Tibial nerve (tissue), 4 donors: ENCODE results near the gene MALRD1. TPM values are rescaled to one million over a fixed set of nuclear protein-coding genes. Genes with fewer than 3 reads are reported as not detected.

Experiments used
- DNase-seq, 2 donors: peaks; one replicate each; pipeline ENCODE4 v3.0.0-alpha.2; 2019; ENCODE audit warnings: low spot score in 2 of 2
- H3K27ac ChIP-seq, 4 donors: fragments of 200-600 bp; sonication (generic) in 3 of 4; one replicate each; pipeline ENCODE4 v1.5.1; 2017 to 2019; ENCODE audit warnings: mild to moderate bottlenecking in 1 of 4
- H3K27me3 ChIP-seq, 2 donors: fragments of 200-600 bp; sonication (generic) in 1 of 2; one replicate each; pipeline versions ENCODE4 v1.5.1 to v1.6.0; 2017 to 2019
- H3K36me3 ChIP-seq, 3 donors: fragments of 200-600 bp; sonication (generic); one replicate each; pipeline ENCODE4 v1.5.1; 2018 to 2019
- H3K4me1 ChIP-seq, 4 donors: fragments of 200-600 bp; sonication (generic) in 3 of 4; one replicate each; pipeline ENCODE4 v1.5.1; 2017 to 2019
- H3K4me3 ChIP-seq, 4 donors: fragments of 200-600 bp; sonication (generic) in 3 of 4; one replicate each; pipeline ENCODE4 v1.5.1; 2017 to 2019; ENCODE audit warnings: mild to moderate bottlenecking in 1 of 4, moderate library complexity in 1 of 4
- H3K9me3 ChIP-seq, 4 donors: fragments of 200-600 bp; sonication (generic) in 3 of 4; one replicate each; pipeline ENCODE4 v1.5.1; 2017 to 2019
- EP300 ChIP-seq, 2 donors: sonication (generic); formaldehyde crosslinking; IDR thresholded peaks; one replicate each; pipeline ENCODE4 v1.6.1; 2017; ENCODE audit warnings: antibody characterized with exemption in 2 of 2, mild to moderate bottlenecking in 1 of 2
- POLR2A ChIP-seq, 2 donors: fragments of 450-650 bp; IDR thresholded peaks; one replicate each; pipeline ENCODE4 v1.6.1; 2017; ENCODE audit warnings: antibody characterized with exemption in 2 of 2, mild to moderate bottlenecking in 2 of 2, moderate library complexity in 2 of 2
- WGBS, 2 donors: methylation state at CpG; one replicate each; pipeline ENCODE4 v1.1.5; 2018; 5-methylcytosine and 5-hydroxymethylcytosine counted together
- total RNA-seq, 4 donors: library from RNA; depleted of rRNA; stranded (reverse); fragments of >200 nt; gene quantifications; one replicate each; pipeline ENCODE4 v1.1.0, GENCODE V29; 2016
- TF ChIP-seq, protein P1 (sequence below), 5 experiments: fragments of 200-600 bp in 3 of 5; fragments of 450-650 bp in 2 of 5; sonication (generic) in 3 of 5; IDR thresholded peaks; one replicate each; pipeline ENCODE4 v1.5.1; 2016 to 2019; ENCODE audit warnings: antibody characterized with exemption in 5 of 5, mild to moderate bottlenecking in 3 of 5, moderate library complexity in 2 of 5

Gene MALRD1
- total RNA-seq, 4 donors from 2014 or later: 1.3 to 5.4 (median 3.6) TPM; not detected in 1

DNA sequence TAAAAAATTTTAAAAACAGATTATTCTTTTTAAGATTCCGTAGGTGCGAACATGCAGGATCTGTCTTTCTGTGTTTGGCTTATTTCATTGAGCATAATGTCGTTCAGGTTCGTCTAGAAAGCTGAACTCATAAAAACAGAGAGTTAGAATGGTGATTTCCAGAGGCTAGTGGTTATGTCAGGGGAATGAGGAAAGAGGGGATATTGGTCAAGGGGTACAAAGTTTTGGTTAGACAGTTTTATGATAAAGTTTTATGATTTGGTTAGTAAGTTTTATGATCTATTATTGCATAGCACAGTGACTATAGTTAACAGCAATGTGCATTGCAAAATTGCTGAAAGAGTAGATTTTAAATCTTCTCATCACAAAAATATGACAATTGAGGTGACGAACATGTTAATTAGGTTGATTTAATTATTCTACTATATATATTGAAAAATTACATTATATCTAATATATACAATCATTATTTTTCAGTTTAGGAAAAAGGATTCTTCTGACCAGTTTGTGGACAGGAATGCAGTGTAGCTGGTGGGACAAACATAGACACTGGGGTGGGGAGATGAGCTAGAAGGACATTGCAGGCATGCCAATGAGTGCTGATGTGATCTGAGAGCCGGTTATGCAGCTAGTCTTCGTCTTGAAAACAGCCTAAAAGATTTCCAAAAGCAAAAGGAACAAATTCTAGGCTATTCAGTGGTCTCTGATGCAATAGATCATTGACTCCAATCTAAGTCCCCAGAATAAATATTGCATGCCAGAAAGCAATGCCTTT is 31.3 kb upstream of the MALRD1 start:
- DNase-seq: no peak
- no peak overlapping the region for H3K27ac ChIP-seq
- no peaks in the 10 kb centered on the region for H3K4me1 ChIP-seq
- H3K36me3 ChIP-seq: no peaks in the 10 kb centered on the region
- 74 to 82% methylated on average over 7 of the region's 7 CpGs for WGBS, 2 donors
- H3K27me3 ChIP-seq: no peaks in the 10 kb centered on the region
- TF ChIP-seq POLR2A (IDR thresholded peaks at IDR 0.05) (no peak), EP300 (IDR thresholded peaks at IDR 0.05) (no peak)
- TF ChIP-seq, protein P1, sequence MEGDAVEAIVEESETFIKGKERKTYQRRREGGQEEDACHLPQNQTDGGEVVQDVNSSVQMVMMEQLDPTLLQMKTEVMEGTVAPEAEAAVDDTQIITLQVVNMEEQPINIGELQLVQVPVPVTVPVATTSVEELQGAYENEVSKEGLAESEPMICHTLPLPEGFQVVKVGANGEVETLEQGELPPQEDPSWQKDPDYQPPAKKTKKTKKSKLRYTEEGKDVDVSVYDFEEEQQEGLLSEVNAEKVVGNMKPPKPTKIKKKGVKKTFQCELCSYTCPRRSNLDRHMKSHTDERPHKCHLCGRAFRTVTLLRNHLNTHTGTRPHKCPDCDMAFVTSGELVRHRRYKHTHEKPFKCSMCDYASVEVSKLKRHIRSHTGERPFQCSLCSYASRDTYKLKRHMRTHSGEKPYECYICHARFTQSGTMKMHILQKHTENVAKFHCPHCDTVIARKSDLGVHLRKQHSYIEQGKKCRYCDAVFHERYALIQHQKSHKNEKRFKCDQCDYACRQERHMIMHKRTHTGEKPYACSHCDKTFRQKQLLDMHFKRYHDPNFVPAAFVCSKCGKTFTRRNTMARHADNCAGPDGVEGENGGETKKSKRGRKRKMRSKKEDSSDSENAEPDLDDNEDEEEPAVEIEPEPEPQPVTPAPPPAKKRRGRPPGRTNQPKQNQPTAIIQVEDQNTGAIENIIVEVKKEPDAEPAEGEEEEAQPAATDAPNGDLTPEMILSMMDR (IDR thresholded peaks at IDR 0.05): no peak
- H3K9me3 ChIP-seq: peaks cover 0 to 3% (median 0%) of the 10 kb centered on the region in 4 donors
- H3K4me3 ChIP-seq: no peak overlapping the region

DNA sequence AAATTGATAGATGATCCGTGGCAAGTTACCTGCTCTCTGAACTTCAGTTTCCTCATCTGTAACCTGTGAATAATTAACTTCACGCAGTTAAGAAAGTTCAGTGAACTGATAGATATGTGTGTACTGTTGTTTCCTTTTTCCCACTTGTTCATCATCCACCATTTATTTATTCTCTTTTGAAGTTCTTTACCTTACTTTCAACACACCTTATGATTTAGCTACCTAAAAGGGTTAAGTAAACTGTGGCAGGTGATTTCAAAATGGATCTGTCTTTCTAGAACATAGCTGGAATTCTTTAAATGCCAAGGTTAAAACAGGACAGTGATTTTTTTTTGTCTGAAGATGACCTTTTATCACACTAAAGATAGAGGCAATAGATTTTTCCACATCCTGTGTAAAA is 27.4 kb upstream of the MALRD1 start:
- 88 to 94% methylated on average over 2 of the region's 2 CpGs for WGBS, 2 donors
- no peak overlapping the region for H3K4me3 ChIP-seq
- H3K9me3 ChIP-seq: peaks cover 0 to 3% (median 0%) of the 10 kb centered on the region in 4 donors
- no peaks in the 10 kb centered on the region for H3K27me3 ChIP-seq
- DNase-seq: no peak
- no peak overlapping the region for H3K27ac ChIP-seq
- H3K36me3 ChIP-seq: no peaks in the 10 kb centered on the region
- TF ChIP-seq EP300 (IDR thresholded peaks at IDR 0.05) (no peak), POLR2A (IDR thresholded peaks at IDR 0.05) (no peak)
- TF ChIP-seq, protein P1 (IDR thresholded peaks at IDR 0.05): no peak
- no peaks in the 10 kb centered on the region for H3K4me1 ChIP-seq

DNA sequence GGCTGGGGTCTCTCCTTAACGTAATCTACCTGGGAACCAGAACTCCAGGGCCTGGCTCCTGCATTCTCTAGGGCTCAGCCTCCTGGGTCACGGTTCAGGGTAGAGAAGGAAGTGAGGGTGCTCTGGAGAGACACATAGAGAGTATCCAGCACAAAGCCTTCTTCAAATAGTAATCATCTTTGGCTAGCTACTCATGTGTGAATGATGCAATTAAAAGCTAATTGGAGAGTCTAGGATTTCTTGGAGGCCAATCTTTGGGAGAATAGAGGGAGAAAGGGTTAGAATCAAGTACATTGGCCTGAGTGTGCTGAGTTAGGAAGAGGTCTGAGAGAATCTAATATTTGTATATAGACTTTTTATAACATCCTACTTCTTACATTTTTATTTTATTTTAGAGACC is 24.0 kb upstream of the MALRD1 start:
- DNase-seq: no peak
- Histone ChIP-seq H3K36me3 (no peaks in the 10 kb centered on the region), H3K9me3 (peaks cover 0 to 3% (median 0%) of the 10 kb centered on the region in 4 donors), H3K27me3 (no peaks in the 10 kb centered on the region), H3K4me3 (no peak overlapping the region), H3K4me1 (no peaks in the 10 kb centered on the region), H3K27ac (no peak overlapping the region)
- WGBS, 2 donors: 74 to 77% methylated on average over 2 of the region's 2 CpGs
- TF ChIP-seq EP300 (IDR thresholded peaks at IDR 0.05) (no peak), POLR2A (IDR thresholded peaks at IDR 0.05) (no peak)
- TF ChIP-seq, protein P1 (IDR thresholded peaks at IDR 0.05): no peak

DNA sequence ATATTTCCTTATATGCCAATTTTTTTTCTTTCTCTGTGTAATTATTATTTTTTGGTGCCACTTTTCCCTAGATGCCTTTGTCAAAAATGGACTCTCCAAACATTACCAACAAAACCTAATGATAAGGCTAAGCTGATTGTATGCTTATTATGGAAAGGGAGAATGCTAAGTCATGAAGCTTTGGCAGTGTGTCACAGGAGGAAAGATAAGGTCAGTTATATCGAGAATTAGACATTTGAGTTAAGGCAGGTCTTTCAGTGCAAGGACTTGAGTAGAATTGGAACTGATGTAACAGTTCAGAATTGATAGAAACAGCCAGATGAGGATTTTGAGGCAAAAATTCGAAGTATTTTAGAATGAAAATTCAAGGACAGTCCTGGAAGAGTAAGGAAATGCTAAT is 16.8 kb upstream of the MALRD1 start:
- DNase-seq: no peak
- 82 to 90% methylated on average over 2 of the region's 2 CpGs for WGBS, 2 donors

DNA sequence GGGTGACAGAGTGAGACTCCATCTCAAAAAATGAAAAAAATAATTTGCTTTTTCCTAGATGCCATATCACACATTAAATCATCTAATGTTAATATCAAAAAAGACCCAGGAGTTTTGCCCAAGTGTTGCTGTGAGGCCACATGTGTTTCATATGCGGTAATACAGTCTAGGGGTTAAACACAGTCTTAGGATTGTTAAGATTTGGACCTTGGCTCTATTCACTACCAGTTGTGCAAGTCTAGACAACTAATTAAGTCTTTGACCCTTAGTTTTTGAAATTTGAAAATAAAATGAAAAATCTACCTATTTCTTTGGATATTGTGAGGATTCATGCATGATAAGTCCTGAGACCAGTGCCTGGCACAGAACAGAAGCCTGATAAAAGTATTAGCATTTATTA is 14.9 kb upstream of the MALRD1 start:
- Histone ChIP-seq H3K9me3 (peaks cover 0 to 5% (median 1%) of the 10 kb centered on the region in 4 donors), H3K27me3 (no peaks in the 10 kb centered on the region), H3K27ac (no peak overlapping the region), H3K4me1 (no peaks in the 10 kb centered on the region), H3K4me3 (no peak overlapping the region), H3K36me3 (no peaks in the 10 kb centered on the region)
- DNase-seq: no peak
- TF ChIP-seq, protein P1 (IDR thresholded peaks at IDR 0.05): no peak
- no peak for TF ChIP-seq EP300 (IDR thresholded peaks at IDR 0.05)
- TF ChIP-seq POLR2A (IDR thresholded peaks at IDR 0.05): no peak
- 92 to 97% methylated on average over 1 of the region's 1 CpG for WGBS, 2 donors

More for the DNA sequence above, 16.8 kb upstream of the MALRD1 start:
- Histone ChIP-seq H3K4me3 (no peak overlapping the region), H3K9me3 (peaks cover 0 to 5% (median 1%) of the 10 kb centered on the region in 4 donors), H3K4me1 (no peaks in the 10 kb centered on the region), H3K36me3 (no peaks in the 10 kb centered on the region), H3K27me3 (no peaks in the 10 kb centered on the region), H3K27ac (no peak overlapping the region)
- TF ChIP-seq, protein P1 (IDR thresholded peaks at IDR 0.05): no peak
- TF ChIP-seq EP300 (IDR thresholded peaks at IDR 0.05) (no peak), POLR2A (IDR thresholded peaks at IDR 0.05) (no peak)
